Measurements from ENCODE around the gene LSM8. TPM values are rescaled to one million over a fixed set of nuclear protein-coding genes. Genes with fewer than 3 reads are reported as not detected.

The LSM8 gene
- total RNA-seq, 2 experiments from 2014 or later, result 47.1 to 49.4 TPM

- no peaks in the 10 kb centered on the region for H3K9me3 ChIP-seq (ENCODE audit: control insufficient read depth in 1 of 2, insufficient read depth in 1 of 2, low read length in 2 of 2)
- intact Hi-C loops (cut with DNase I, micrococcal nuclease), result loop anchor here (5.0 to 10.0 kb wide), 2 partner anchors 1217 to 1224 kb away; no protein-coding TSS in a partner anchor
- DNase-seq, result no peak
- H3K4me1 ChIP-seq (ENCODE audit: insufficient read depth, low read length), result no peaks in the 10 kb centered on the region
- peaks cover 48% of the 10 kb centered on the region for H3K27me3 Mint-ChIP-seq
- CTCF ChIA-PET, result no interaction called here
- no peaks in the 10 kb centered on the region for H3K36me3 ChIP-seq (ENCODE audit: insufficient read depth, low read length)
- H3K9me3 Mint-ChIP-seq, result no peaks in the 10 kb centered on the region
- no peak overlapping the region for H3K4me3 ChIP-seq (ENCODE audit: low read length)
- no peak for TF ChIP-seq CTCF (IDR thresholded peaks at IDR 0.05)
- H3K36me3 Mint-ChIP-seq (ENCODE audit: low read depth), result no peaks in the 10 kb centered on the region
- H3K27ac ChIP-seq (ENCODE audit: low read depth in 1 of 2, low read length in 2 of 2), result no peak overlapping the region
- POLR2A ChIA-PET, result no interaction called here
- H3K27ac Mint-ChIP-seq, result no peak overlapping the region
- peaks cover 0 to 16% of the 10 kb centered on the region in 2 experiments for H3K27me3 ChIP-seq (ENCODE audit: control insufficient read depth in 1 of 2, insufficient read depth in 2 of 2, low read length in 2 of 2)
- no peak overlapping the region for H3K4me3 Mint-ChIP-seq
- no peaks in the 10 kb centered on the region for H3K4me1 Mint-ChIP-seq (ENCODE audit: low read depth)
- no peak for ATAC-seq (ENCODE audit: poor library complexity)
Measured at GRCh38 chr7:118151671-118152070, 32.3 kb upstream of the LSM8 start.

- Histone ChIP-seq H3K27ac (ENCODE audit: low read depth in 1 of 2, low read length in 2 of 2) (no peak overlapping the region), H3K27me3 (ENCODE audit: control insufficient read depth in 1 of 2, insufficient read depth in 2 of 2, low read length in 2 of 2) (peaks cover 0 to 16% of the 10 kb centered on the region in 2 experiments), H3K9me3 (ENCODE audit: control insufficient read depth in 1 of 2, insufficient read depth in 1 of 2, low read length in 2 of 2) (no peaks in the 10 kb centered on the region), H3K4me3 (ENCODE audit: low read length) (no peak overlapping the region), H3K36me3 (ENCODE audit: insufficient read depth, low read length) (no peaks in the 10 kb centered on the region), H3K4me1 (ENCODE audit: insufficient read depth, low read length) (no peaks in the 10 kb centered on the region)
- POLR2A ChIA-PET, result no interaction called here
- Mint-ChIP-seq H3K9me3 (no peaks in the 10 kb centered on the region), H3K36me3 (ENCODE audit: low read depth) (no peaks in the 10 kb centered on the region), H3K27me3 (peaks cover 51% of the 10 kb centered on the region), H3K27ac (no peak overlapping the region), H3K4me1 (ENCODE audit: low read depth) (no peaks in the 10 kb centered on the region), H3K4me3 (no peak overlapping the region)
- no peak for TF ChIP-seq CTCF (IDR thresholded peaks at IDR 0.05)
- intact Hi-C loops (cut with DNase I, micrococcal nuclease), result loop anchor here (5.0 to 10.0 kb wide), 2 partner anchors 1217 to 1225 kb away; no protein-coding TSS in a partner anchor
- ATAC-seq (ENCODE audit: poor library complexity) (no peak), DNase-seq (no peak)
- CTCF ChIA-PET, result no interaction called here
Measured at GRCh38 chr7:118152149-118152548, 31.8 kb upstream of the LSM8 start.

- Histone ChIP-seq H3K36me3 (ENCODE audit: insufficient read depth, low read length) (no peaks in the 10 kb centered on the region), H3K4me1 (ENCODE audit: insufficient read depth, low read length) (no peaks in the 10 kb centered on the region), H3K27me3 (ENCODE audit: control insufficient read depth in 1 of 2, insufficient read depth in 2 of 2, low read length in 2 of 2) (peaks cover 0 to 16% of the 10 kb centered on the region in 2 experiments), H3K4me3 (ENCODE audit: low read length) (no peak overlapping the region), H3K9me3 (ENCODE audit: control insufficient read depth in 1 of 2, insufficient read depth in 1 of 2, low read length in 2 of 2) (no peaks in the 10 kb centered on the region), H3K27ac (ENCODE audit: low read depth in 1 of 2, low read length in 2 of 2) (no peak overlapping the region)
- ChIA-PET CTCF (no interaction called here), POLR2A (no interaction called here)
- no peak overlapping the region for H3K4me3 Mint-ChIP-seq
- H3K36me3 Mint-ChIP-seq (ENCODE audit: low read depth), result no peaks in the 10 kb centered on the region
- TF ChIP-seq CTCF (IDR thresholded peaks at IDR 0.05), result no peak
- no peaks in the 10 kb centered on the region for H3K9me3 Mint-ChIP-seq
- no peak overlapping the region for H3K27ac Mint-ChIP-seq
- H3K4me1 Mint-ChIP-seq (ENCODE audit: low read depth), result no peaks in the 10 kb centered on the region
- intact Hi-C loops (cut with DNase I, micrococcal nuclease), result loop anchor here (5.0 to 10.0 kb wide), 2 partner anchors 1218 to 1225 kb away; no protein-coding TSS in a partner anchor
- ATAC-seq (ENCODE audit: poor library complexity), result no peak
- H3K27me3 Mint-ChIP-seq, result peaks cover 51% of the 10 kb centered on the region
- DNase-seq, result no peak
Measured at GRCh38 chr7:118152654-118153053, 31.3 kb upstream of the LSM8 start.
